Measurements from ENCODE around the gene SGTB.

Gene SGTB

GRCh38 chr5:65722575-65723403 lies 880 bp upstream of the SGTB start:
- Histone ChIP-seq H3F3A (ENCODE audit: low read depth) (no peaks in the 10 kb centered on the region), H3K9me3 (ENCODE audit: insufficient read depth, low read depth, low read length) (no peaks in the 10 kb centered on the region), H3K9ac (ENCODE audit: low read depth, low read length, poor library complexity, severe bottlenecking) (peak overlapping the region; percentile 82), H3K79me2 (ENCODE audit: insufficient read depth, low read length) (peaks cover 10% of the 10 kb centered on the region; the same call in 1 of the 2 replicates), H3K9me2 (replicated peaks; ENCODE audit: low read depth, low read length) (no peaks in the 10 kb centered on the region), H2AFZ (ENCODE audit: low read length) (peak overlapping the region; percentile 93), H3K27me3 (ENCODE audit: insufficient read depth, low read length, poor library complexity, severe bottlenecking) (no peaks in the 10 kb centered on the region), H3K36me3 (ENCODE audit: insufficient read depth, low read length) (no peaks in the 10 kb centered on the region), H3K4me3 (ENCODE audit: low read length, poor library complexity, severe bottlenecking) (peak overlapping the region; percentile 93), H4K20me1 (ENCODE audit: insufficient read depth, low read length, poor library complexity, severe bottlenecking) (no peaks in the 10 kb centered on the region), H3K4me1 (ENCODE audit: insufficient read depth, low read length, poor library complexity, severe bottlenecking) (peaks cover 39% of the 10 kb centered on the region), H3K4me2 (ENCODE audit: low read depth, low read length, poor library complexity, severe bottlenecking) (peak overlapping the region; percentile 90)
- TF ChIP-seq, protein P1, sequence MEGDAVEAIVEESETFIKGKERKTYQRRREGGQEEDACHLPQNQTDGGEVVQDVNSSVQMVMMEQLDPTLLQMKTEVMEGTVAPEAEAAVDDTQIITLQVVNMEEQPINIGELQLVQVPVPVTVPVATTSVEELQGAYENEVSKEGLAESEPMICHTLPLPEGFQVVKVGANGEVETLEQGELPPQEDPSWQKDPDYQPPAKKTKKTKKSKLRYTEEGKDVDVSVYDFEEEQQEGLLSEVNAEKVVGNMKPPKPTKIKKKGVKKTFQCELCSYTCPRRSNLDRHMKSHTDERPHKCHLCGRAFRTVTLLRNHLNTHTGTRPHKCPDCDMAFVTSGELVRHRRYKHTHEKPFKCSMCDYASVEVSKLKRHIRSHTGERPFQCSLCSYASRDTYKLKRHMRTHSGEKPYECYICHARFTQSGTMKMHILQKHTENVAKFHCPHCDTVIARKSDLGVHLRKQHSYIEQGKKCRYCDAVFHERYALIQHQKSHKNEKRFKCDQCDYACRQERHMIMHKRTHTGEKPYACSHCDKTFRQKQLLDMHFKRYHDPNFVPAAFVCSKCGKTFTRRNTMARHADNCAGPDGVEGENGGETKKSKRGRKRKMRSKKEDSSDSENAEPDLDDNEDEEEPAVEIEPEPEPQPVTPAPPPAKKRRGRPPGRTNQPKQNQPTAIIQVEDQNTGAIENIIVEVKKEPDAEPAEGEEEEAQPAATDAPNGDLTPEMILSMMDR (conservative IDR thresholded peaks at IDR 0.05; ENCODE audit: low read length): no peak
- no peak for TF ChIP-seq EZH2phosphoT487 (IDR thresholded peaks at IDR 0.05; ENCODE audit: borderline replicate concordance)

DNA sequence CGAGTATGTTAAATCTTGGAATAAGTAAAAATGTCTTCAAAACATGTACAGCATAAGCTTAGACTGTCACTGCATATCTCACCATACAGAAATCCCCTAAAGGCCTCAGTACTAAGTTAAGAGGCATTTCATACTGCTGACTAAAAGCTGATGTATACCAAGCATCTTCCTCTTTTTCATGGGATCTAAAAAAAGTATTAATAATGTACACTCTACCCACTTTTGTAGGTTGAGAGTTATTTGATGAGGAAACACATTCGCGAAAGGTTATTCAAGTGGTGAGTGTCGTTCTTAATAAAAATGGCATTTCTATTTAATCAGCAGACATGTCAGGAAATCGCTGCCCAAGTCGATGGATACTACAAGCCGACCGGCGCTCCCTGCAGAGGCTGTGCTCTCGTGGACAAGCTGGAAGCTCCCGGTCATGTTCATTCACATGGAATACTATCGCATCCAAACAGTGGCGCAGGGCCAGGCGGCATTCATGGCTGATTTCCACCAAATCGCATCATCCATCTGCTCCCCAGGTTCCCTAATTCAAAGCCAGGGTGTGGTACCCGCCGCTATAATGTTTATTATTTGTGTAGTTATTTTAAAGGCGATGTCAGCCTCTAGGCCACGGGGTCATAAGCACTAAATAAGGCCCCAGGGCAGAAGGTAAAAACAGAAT lies 724 bp downstream of the SGTB start:
- H3K27me3 ChIP-seq (ENCODE audit: insufficient read depth, low read length, poor library complexity, severe bottlenecking): no peaks in the 10 kb centered on the region
- peaks cover 10% of the 10 kb centered on the region; the same call in 1 of the 2 replicates for H3K79me2 ChIP-seq (ENCODE audit: insufficient read depth, low read length)
- H3K4me3 ChIP-seq (ENCODE audit: low read length, poor library complexity, severe bottlenecking): peak overlapping the region; percentile 93
- no peaks in the 10 kb centered on the region for H3K9me3 ChIP-seq (ENCODE audit: insufficient read depth, low read depth, low read length)
- H3K4me1 ChIP-seq (ENCODE audit: insufficient read depth, low read length, poor library complexity, severe bottlenecking): peaks cover 39% of the 10 kb centered on the region
- H4K20me1 ChIP-seq (ENCODE audit: insufficient read depth, low read length, poor library complexity, severe bottlenecking): no peaks in the 10 kb centered on the region
- no peaks in the 10 kb centered on the region for H3K36me3 ChIP-seq (ENCODE audit: insufficient read depth, low read length)
- H2AFZ ChIP-seq (ENCODE audit: low read length): peak overlapping the region; percentile 93
- TF ChIP-seq, protein P1 (conservative IDR thresholded peaks at IDR 0.05; ENCODE audit: low read length): no peak
- TF ChIP-seq EZH2phosphoT487 (IDR thresholded peaks at IDR 0.05; ENCODE audit: borderline replicate concordance): no peak
- H3K9ac ChIP-seq (ENCODE audit: low read depth, low read length, poor library complexity, severe bottlenecking): peak overlapping the region; percentile 82
- no peaks in the 10 kb centered on the region for H3F3A ChIP-seq (ENCODE audit: low read depth)
- no peaks in the 10 kb centered on the region for H3K9me2 ChIP-seq (replicated peaks; ENCODE audit: low read depth, low read length)
- H3K4me2 ChIP-seq (ENCODE audit: low read depth, low read length, poor library complexity, severe bottlenecking): peak overlapping the region; percentile 90

DNA sequence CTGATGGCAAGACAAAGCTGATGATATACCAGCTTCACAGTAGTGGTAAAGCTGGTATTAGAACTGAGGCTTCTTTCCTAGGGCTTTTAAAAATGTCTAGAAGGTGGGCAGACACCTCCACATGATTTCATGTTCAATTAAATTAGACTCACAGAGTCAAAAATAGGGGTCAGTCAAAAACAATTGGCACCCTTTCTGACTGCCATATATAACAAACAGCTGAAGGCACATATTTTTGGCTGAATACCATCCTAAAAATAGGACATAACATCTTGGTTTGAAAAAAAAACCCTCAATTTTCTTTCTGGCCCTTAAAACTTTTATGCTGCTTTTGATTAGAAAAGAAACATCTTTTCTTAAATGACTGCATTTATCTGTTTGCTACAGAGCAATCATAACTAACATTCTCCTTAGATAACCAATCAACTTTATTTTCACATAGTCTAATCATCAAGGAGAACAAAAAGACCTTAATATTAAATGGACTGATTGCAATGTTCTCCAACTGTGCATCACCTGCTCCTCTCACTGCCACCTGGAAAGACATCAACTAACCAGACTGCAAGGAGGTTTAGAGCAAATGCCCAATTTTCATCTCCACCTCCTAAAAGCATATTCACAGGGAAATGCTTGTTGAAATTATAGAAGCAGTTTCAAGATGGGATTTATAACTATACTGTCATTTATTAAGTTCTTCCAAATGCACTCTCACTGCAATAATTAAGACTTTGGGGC lies 3.2 kb downstream of the SGTB start:
- TF ChIP-seq, protein P1 (conservative IDR thresholded peaks at IDR 0.05; ENCODE audit: low read length): no peak
- no peak for TF ChIP-seq EZH2phosphoT487 (IDR thresholded peaks at IDR 0.05; ENCODE audit: borderline replicate concordance)
- H3K36me3 ChIP-seq (ENCODE audit: insufficient read depth, low read length): no peaks in the 10 kb centered on the region
- no peaks in the 10 kb centered on the region for H4K20me1 ChIP-seq (ENCODE audit: insufficient read depth, low read length, poor library complexity, severe bottlenecking)
- no peak overlapping the region for H2AFZ ChIP-seq (ENCODE audit: low read length)
- peak overlapping the region; percentile 42 for H3K4me3 ChIP-seq (ENCODE audit: low read length, poor library complexity, severe bottlenecking)
- peak overlapping the region; percentile 90 for H3K4me2 ChIP-seq (ENCODE audit: low read depth, low read length, poor library complexity, severe bottlenecking)
- H3F3A ChIP-seq (ENCODE audit: low read depth): no peaks in the 10 kb centered on the region
- H3K79me2 ChIP-seq (ENCODE audit: insufficient read depth, low read length): peaks cover 10% of the 10 kb centered on the region; the same call in 1 of the 2 replicates
- H3K27me3 ChIP-seq (ENCODE audit: insufficient read depth, low read length, poor library complexity, severe bottlenecking): no peaks in the 10 kb centered on the region
- no peaks in the 10 kb centered on the region for H3K9me2 ChIP-seq (replicated peaks; ENCODE audit: low read depth, low read length)
- H3K9me3 ChIP-seq (ENCODE audit: insufficient read depth, low read depth, low read length): no peaks in the 10 kb centered on the region
- peaks cover 33% of the 10 kb centered on the region for H3K4me1 ChIP-seq (ENCODE audit: insufficient read depth, low read length, poor library complexity, severe bottlenecking)
- H3K9ac ChIP-seq (ENCODE audit: low read depth, low read length, poor library complexity, severe bottlenecking): no peak overlapping the region
